Left hindlimb (tissue), 1 donor: ENCODE measurements around the gene TEX51.
A peak's percentile ranks its signal among the peaks of the same experiment; 100 is the strongest.

Experiments
- DNase-seq: peaks from one replicate; pipeline ENCODE4 v3.0.0-alpha.2; 2018

The TEX51 gene

GRCh38 chr2:126879348-126880298 is 19.1 kb upstream of the TEX51 start:
- DNase-seq: no peak

DNA sequence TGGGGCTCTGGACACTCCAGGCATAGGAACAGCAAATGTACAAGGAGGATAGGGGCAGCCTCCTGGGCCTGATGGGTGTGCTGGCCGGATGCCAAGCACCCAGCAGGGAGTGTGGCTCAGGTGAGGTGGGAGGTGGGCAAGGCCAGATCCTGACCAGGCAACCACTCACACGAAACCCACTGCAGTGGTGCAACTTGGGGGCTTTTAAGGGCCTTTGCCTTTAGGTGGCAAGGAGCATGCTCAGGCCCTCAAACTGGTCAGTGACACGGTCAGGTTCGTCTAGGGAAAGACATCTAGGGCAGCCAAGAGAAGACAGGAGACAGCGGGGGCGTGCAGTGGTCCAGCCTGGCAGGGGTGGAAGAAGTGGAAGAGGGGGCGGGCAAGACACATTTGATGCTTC is 18.4 kb upstream of the TEX51 start:
- no peak for DNase-seq

DNA sequence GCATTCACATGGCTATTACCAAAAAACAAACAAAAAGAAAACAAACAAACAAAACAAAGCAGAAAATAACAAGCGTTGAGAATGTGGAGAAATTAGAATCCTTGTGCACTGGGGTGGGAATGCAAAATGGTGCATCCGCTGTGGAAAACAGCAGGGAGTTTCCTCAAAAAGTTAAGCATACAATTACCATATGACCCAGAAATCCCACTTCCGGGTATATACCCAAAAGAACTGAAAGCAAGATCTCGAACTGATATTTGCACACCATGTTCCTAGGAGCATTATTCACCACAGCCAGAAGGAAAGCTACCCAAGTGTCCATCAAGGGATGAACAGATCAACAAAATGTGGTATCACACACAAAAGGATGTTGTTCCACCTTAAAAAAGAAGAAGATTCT is 17.9 kb upstream of the TEX51 start:
- no peak for DNase-seq

GRCh38 chr2:126881591-126881990 is 17.1 kb upstream of the TEX51 start:
- no peak for DNase-seq

DNA sequence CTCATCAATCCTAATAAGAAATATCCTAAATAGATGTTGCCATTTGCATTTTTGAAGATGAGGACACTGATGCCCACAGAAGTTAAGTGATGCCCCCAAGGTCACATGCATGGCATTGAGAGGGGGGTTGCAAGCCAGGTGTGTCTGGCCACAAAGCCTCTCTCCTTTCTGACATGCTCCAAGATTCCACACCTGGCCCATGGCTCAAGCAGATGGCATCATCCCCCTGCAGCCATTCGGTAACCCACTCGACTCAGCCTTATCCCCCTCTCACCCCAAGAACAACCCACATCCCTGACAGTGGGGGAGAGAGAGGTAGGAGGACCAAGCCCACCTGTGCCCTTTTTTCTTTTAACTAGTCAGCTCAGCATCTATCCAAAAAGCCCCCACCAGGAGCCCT is 16.5 kb upstream of the TEX51 start:
- DNase-seq: no peak

GRCh38 chr2:126882736-126883665 is 15.7 kb upstream of the TEX51 start:
- no peak for DNase-seq

DNA sequence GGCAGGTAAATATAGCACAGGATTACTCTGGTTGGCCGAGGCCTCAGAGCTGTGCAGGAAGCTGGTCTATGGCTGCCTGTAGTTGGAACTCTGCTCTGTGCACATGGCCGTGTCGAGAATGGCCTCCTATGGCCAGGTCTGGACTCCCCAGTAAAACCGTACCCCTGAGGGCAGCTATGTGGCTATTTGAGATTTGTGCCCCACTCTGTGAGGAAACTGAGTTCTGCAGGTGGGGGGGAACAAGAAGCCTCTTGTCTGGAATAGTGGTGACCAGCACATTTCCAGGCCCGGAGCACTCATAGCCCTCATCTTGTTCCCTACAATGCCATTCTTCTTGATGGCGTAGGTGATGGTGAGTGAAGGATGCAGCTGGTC is 15.0 kb upstream of the TEX51 start:
- no peak for DNase-seq

- no peak for DNase-seq
These were observed 13.6 kb upstream of the TEX51 start for GRCh38 chr2:126884861-126885750.

DNA sequence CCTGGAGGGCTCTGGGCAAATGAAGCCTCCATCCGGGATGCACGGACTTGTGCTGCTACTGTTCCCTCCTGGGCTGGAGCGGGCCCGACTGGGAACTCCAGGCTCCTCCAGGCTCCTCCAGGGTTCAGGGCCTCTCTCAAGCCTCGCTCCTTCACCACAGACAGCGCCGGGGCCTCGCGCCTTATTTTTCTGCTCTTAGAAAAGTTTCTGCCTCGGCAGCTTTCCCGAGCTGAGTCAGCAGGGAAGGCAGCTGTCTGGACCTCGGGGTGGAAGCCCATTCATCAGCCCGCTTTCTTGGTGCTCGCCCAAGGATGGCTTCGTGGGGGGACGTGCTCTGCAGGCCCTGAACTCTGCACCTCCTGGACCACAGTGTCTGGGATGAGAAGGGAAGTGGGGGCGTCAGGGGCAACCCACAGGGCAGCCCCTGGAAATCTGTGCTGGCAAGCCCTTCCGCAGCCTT is 12.9 kb upstream of the TEX51 start:
- peak; percentile 65 for DNase-seq

DNA sequence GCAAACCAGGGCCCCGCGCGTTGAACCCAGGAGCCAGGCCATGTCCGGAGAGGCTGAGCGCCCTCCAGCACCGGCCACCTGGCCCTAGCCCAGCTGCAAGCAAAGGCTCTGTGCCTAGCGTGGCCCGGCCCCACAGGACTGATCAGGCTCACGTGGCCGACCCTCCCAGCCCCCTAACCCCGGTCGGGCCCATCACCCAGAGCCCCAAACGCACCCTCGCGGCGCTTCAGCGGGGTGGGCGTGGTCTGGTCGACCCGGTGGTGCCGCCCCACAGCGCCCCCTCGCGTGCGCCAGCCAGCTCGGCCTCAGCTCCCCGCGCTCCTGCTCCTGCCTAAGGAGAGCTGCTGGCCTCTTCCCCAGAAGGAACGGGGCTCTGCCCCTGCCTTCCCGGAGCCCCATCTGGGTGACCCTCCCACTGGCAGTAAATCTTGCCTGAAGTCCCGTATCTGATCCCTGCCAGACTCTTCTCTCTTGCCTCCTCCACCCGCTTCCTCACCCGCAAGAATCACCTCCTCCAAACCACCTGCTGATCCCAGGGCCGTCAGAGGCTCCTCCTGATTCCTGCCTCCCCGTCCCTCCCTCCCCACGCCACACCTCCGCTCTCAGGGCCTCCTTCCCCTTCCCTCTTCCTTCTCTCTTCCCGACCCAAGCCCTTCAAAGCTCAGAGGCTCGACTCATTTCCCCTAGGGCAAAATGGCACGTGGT is 12.3 kb upstream of the TEX51 start:
- DNase-seq: peak; percentile 80

DNA sequence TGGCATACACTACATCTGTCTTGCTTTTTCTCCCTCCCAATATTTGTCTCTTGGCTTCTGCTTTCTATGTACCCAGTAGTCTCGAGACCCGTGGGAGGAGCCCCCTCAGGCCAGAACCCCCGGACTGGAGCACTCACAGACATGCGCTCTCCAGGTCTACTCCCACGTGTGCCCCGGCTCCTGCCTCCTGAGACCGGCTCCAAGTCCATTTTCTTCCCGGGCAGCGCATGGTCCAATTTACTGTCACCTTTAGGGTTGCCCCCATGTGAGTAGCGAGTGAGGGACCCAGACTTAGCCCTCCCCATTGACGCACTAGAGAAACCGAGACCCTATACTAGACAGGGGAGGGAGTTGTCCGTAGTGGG is 11.8 kb upstream of the TEX51 start:
- DNase-seq: no peak

DNA sequence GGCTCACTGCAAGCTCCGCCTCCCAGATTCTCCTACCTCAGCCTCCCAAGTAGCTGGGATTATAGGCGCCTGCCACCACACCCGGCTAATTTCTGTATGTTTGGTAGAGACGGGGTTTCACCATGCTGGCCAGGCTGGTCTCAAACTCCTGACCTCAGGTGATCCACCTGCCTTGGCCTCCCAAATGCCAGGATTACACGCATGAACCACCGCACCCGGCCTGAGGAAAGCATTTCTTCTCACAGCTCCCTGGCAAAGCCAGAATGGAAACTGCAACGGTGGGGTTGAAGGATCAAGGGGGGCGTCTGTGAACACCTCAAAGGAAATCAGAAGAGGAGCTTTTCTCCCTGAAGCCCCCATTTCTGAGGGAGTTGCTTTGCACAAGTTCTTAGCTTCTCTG is 11.2 kb upstream of the TEX51 start:
- no peak for DNase-seq

DNA sequence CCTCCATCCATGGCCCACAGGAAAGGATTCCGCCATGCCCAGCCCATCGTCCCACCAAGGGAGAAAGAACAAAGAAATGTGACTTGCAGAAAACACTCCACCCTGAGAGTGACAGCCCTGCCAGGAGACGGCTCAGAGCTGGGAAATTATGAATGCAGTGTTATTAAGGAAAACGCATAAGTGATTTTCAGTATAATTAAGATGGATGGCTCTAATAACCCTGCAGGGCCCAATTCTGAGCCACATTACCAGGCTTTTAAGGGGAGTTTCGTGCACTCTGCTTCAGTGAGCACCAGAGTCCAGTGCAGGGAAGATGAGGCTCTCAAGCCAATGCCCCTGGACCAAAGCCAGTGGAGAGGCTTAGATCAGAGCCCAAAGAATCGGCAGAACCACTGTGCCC is 10.6 kb upstream of the TEX51 start:
- DNase-seq: no peak

GRCh38 chr2:126889071-126889470 is 9.6 kb upstream of the TEX51 start:
- DNase-seq: no peak

GRCh38 chr2:126889496-126890135 is 9.1 kb upstream of the TEX51 start:
- no peak for DNase-seq

- no peak for DNase-seq
These were observed 8.6 kb upstream of the TEX51 start for GRCh38 chr2:126890136-126890510.

DNA sequence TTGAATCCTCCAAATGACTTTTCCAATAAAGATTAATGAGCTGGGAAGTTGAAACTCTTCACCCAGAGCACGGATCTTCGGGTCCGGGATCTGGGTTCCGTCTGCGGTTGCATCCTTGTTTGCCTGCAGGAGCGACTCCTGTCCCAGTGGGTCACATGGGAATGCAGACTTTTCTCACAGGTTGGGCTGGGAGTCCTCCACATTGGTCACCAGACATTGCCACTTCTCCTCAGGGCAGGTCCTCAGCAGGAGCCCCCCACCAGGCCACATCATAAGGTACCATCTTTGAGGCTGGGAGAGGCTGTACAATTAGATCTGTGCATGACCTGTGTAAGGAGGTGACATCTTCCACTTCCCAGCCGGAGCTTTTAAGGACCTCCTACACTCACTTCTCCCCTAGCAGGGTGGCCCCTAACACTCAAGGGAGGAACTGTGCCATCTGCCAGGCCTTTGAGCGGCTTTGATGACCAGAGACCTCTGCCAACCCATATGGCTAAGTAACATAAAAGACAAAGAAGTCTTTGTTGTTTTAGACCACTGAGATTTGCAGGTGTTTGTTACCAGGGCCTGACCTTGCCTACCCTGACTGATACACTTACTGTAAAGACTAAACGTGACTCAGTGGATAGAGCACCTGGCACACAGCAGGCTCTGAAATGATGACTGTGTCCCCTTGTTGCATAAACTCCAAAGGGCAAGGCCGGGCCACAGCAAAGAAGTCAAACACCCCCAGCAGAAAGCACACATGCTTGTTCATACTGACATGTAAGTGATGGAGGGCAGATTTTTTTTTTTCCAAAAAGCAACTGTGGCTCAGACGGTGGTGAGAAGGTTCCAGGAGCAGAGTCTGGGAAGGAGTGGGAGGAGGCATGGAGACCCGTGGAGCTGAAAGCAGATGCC is 7.9 kb upstream of the TEX51 start:
- DNase-seq: no peak

GRCh38 chr2:126891681-126892500 is 6.8 kb upstream of the TEX51 start:
- no peak for DNase-seq

DNA sequence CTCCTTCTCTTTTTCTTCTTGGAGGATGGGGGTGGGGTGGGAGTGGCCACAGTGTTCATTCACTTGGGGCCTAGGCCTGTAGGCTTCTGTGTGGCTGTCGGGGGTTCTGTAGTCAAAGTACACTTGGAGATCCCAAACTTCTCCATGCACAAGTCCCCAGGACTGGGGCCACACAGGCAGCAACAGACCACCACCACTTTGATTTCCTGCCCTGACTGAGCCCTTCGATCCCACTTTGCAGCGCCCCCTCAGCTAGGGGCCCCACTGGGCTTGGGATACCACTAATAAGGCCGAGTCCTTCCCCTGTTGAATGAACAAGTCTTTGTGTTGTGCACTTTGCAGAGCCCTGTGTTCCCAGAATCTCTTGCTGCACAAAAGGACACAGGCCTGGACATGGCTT is 5.5 kb upstream of the TEX51 start:
- no peak for DNase-seq

DNA sequence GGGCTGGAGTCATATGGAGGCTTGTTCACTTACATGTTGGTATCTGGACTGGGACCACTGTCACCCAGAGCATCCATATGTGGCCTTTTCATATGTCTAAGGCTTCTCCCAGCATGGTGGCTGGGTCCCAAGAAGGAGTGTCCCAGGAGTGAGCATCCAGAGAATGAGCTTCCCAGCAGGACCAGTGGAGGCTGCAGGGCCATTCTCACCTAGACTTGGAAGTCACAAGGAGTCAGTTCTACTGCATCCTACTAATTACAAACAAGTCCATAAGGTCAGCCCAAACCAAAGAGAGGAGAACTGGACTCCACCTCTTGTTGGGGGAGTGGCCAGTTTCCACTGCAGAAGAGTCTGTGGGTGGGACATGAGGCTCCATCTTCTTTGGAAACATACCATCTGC is 5.1 kb upstream of the TEX51 start:
- DNase-seq: no peak
